GM12872 (cell line): ENCODE data around the gene STK11IP.

Experiments
- TF ChIP-seq, protein P1 (sequence below): IDR thresholded peaks from 3 replicates; pipeline ENCODE4 v1.5.1; 2011; ENCODE audit warnings: low read depth, mild to moderate bottlenecking, low read length, moderate library complexity; ENCODE audit not compliant: insufficient read depth

STK11IP gene

DNA sequence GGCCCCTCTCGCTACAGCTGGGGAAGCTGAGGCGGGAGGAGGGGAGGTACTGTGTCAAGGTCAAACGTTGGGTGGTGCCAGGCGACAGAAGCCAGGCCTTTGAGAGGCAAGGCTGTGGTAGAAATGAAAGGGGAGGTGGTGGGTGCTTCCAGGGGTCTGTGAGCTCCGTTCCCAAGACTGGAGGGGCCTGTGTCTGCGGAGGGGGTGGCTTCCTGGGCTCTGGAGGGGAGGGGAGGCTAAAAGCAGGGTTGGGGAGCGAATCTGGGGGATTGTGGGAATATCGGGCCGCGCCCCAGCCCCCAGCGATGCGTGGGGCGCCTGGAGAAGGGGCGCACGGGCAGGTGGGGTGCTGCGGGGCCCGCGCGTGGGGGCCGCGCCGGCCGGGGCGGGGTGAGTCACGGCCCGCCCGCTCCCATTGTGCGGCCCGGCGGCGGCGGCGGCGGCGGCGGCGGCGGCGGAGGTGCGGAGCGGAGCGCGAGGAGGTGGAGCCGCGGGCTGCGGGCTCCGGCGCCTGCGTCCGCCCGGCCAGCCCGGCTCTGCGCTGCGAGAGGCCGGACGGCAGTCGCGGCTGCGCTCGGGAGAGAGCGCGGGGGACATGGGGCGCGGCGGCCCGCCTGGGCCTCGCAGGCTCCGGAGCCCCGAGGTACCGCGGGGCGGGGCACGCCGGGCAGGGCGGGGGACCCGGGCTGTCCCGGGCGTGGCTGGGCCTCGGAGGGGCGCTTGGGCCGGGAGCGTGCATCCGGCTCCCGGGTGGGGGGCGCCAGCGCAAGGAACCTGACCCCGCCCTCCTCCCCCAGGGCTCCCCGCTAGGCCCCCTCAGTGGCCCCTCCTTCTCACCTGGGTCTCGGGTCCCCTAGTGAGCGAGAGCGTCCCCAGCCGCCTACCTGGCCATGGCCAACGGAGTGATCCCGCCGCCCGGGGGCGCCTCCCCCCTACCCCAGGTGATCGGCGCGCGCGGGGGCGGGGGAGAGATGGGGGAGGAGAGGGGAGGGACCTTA, 29.7 kb downstream of the STK11IP start, which contains the start of gene SLC4A3:
Gene SLC4A3 (plus strand): TSS at position 528 of the 998 bp plus-strand sequence. CDS start 363 bp downstream, at position 891.
- TF ChIP-seq, protein P1, sequence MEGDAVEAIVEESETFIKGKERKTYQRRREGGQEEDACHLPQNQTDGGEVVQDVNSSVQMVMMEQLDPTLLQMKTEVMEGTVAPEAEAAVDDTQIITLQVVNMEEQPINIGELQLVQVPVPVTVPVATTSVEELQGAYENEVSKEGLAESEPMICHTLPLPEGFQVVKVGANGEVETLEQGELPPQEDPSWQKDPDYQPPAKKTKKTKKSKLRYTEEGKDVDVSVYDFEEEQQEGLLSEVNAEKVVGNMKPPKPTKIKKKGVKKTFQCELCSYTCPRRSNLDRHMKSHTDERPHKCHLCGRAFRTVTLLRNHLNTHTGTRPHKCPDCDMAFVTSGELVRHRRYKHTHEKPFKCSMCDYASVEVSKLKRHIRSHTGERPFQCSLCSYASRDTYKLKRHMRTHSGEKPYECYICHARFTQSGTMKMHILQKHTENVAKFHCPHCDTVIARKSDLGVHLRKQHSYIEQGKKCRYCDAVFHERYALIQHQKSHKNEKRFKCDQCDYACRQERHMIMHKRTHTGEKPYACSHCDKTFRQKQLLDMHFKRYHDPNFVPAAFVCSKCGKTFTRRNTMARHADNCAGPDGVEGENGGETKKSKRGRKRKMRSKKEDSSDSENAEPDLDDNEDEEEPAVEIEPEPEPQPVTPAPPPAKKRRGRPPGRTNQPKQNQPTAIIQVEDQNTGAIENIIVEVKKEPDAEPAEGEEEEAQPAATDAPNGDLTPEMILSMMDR, result no peak

DNA sequence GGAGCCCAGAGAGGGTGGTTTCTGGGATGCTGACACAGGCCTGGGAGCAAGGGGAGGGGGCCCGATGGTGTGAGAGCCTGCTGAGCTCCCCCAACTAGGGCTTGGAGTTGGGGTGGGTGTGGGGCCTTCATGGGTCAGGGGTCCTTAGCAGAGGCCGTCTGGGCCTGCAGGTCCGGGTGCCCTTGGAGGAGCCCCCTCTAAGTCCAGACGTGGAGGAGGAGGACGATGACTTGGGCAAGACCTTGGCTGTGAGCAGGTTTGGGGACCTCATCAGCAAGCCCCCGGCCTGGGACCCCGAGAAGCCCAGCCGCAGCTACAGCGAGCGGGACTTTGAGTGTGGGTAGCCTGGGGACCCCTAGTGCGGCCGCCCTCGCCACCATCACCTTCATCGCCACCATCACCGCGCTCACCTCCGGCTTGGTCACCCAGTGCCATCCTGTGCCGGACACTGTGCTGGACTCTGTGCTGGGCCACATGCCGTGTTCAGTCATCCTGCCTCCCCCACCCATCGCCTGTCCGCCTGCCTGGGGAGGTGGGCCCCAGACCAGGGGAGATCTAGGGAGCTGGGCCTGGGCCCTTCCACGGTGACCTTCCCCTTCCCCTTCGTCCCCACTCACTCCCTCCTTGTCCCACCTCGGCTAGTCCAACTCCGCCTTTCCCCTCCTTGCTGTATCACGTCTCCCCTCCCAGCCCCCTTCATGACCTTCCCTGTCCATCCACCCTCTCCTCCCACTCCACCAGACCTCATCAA, 30.8 kb downstream of the STK11IP start:
- TF ChIP-seq, protein P1, result no peak

DNA sequence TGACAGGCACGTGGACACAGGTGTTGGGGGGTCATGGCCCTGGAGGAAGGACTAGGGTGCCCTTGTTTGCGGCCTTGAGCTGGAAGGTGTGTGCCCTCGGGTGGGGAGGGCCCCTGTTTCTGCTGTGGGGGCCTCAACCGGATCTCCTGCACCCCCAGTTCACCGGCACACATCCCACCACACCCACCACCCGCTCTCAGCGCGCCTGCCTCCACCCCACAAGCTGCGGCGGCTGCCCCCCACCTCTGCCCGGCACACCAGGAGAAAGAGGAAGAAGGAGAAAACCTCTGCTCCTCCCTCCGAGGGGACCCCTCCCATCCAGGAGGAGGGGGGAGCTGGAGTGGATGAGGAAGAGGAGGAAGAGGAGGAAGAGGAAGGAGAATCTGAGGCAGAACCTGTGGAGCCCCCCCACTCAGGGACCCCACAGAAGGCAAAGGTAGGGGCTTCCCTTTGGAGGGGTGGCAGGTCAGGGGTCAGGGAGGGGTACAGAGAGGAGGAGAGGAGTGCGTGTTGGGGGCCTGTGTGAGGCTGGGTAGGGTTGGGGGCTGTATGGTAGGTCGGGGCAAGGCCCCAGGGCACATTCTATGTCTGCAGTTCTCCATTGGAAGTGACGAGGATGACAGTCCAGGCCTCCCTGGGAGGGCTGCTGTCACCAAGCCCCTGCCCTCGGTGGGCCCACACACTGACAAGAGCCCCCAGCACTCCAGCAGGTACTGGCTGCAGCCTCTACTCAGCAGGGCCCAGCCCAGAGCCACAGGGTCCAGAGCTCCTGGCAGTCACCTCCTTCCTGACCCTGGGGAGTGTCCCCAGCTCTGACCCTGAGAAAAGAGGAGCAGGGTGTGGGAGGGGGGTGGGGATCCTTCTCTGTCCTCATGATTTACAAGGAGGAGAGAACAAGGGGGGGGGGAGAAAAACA, 31.6 kb downstream of the STK11IP start:
- TF ChIP-seq, protein P1, result no peak

DNA sequence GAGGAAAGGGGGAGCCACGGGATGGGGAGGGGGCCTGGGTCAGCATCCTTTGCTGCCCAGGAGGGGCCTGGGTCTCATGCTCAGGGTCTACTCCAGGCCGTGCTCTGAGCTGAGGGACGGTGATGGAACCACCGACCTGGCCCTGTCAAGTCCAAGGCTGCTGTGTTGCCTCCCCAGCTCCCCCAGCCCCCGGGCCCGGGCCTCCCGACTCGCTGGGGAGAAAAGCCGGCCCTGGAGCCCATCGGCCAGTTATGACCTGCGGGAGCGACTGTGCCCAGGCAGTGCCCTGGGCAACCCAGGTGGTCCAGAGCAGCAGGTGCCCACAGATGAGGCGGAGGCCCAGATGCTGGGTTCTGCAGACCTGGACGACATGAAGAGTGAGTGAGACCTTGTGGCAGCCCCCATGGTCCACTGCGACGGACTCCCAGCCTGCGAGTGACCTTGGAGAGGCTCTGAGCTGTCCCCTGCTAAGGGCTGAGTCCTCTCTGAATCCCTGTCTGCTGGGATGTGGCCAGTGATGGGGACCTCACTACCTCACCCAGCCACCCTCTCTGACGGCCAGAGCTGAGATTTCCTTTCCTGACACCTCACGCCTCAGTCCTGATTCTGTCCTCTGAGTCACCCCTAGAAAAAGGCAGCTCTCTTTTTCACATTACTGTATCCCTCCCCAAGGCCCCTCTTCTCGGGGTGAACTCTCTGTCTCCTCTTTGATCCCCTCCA, 32.5 kb downstream of the STK11IP start:
- TF ChIP-seq, protein P1, result no peak

DNA sequence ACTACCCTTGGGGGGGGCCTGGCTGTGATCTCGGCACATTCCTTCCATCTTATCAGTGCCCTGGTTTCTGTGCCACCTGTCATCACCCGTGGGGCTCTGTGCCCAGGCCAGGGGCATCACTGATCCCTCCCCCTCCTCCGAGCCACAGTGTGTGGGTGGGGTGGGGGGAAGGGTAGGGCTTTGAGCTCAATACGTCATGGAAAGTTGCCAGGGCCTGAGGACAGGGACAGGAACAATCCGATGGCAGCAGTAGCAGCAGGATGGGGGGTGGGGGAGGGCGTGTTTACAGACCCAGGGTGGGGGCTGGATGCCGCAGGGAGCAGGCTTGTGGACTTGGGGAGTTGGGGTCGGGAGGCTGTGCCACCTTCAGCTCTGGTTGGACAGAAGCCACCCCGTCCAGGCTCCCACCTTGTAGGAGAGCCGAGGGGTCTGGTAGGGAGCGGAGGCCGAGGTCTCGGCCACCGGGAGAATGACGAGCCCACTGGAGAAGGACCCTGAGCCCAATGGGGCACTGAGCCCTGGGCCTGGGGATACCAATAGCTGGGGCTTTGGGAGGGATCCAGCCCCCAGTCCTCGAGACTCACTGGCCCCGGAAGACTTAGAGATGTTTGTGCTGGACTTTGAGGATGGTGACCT, 33.2 kb downstream of the STK11IP start:
- TF ChIP-seq, protein P1, result no peak

DNA sequence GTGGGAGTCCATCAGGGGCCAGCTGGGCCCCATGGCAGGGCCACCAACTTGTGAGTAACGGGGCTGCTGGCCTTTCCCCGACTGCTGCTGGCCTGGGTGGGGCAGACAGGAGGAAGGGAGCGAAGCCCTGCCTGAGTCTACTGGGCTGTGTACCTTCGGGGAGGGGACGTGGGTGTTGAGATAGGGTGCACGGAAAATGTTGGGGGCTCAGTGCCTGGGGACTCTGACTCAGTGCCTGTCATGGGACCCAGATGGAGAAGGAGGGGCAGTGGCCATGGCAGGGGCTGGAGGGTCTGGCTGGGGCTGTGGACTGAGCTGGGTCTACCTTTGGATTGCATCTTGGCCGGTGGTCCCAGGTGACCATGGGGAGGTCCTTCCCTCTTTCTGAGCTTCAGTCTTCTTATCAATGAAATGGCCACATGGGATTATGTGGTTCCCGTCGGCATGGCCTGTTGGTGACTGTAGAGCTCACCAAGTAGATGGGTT, 33.8 kb downstream of the STK11IP start:
- TF ChIP-seq, protein P1, result no peak
